ENCODE results near the gene RASSF8.

GRCh38 chr12:26113853-26114719 is 155.6 kb downstream of the RASSF8 start:
- peak; percentile 78 for TF ChIP-seq GATA2 (IDR thresholded peaks at IDR 0.05; ENCODE audit: low read depth, low read length)
- TF ChIP-seq GATA3 (IDR thresholded peaks at IDR 0.05; ENCODE audit: low read depth, low read length) = no peak
